Thyroid gland (tissue), 4 donors: ENCODE measurements around the gene MYO18B. TPM values are rescaled to one million over a fixed set of nuclear protein-coding genes. Genes with fewer than 3 reads are reported as not detected.

Experiments used
- DNase-seq, 2 donors: peaks; one replicate each; pipeline ENCODE4 v3.0.0-alpha.2; 2019
- H3K27ac ChIP-seq, 3 donors: fragments of 200-600 bp; sonication (generic); 1 replicate in 2 of 3; 2 replicates in 1 of 3; pipeline ENCODE4 v1.5.1; 2016 to 2019; ENCODE audit warnings: mild to moderate bottlenecking in 1 of 3, moderate library complexity in 1 of 3
- H3K27me3 ChIP-seq: fragments of 200-600 bp; sonication (generic); one replicate; pipeline ENCODE4 v1.5.1; 2019
- H3K36me3 ChIP-seq, 2 donors: fragments of 200-600 bp; sonication (generic); one replicate each; pipeline ENCODE4 v1.5.1; 2016 to 2019
- H3K4me1 ChIP-seq, 2 donors: fragments of 200-600 bp; sonication (generic); one replicate each; pipeline ENCODE4 v1.5.1; 2017 to 2019
- H3K4me3 ChIP-seq, 3 donors: fragments of 200-600 bp; sonication (generic); replicated peaks in 1 of 3; 1 replicate in 2 of 3; 2 replicates in 1 of 3; pipeline ENCODE4 v1.5.1; 2016; ENCODE audit warnings: mild to moderate bottlenecking in 1 of 3
- H3K9me3 ChIP-seq: fragments of 200-600 bp; sonication (generic); one replicate; pipeline ENCODE4 v1.5.1; 2017
- CTCF ChIP-seq, 6 experiments: fragments of 200-600 bp in 3 of 6; fragments of 450-650 bp in 3 of 6; sonication (generic) in 3 of 6; IDR thresholded peaks; one replicate each; pipeline ENCODE4 v1.5.1; 2016 to 2019; ENCODE audit warnings: antibody characterized with exemption in 6 of 6, mild to moderate bottlenecking in 2 of 6, inconsistent platforms in 1 of 6, moderate library complexity in 1 of 6
- POLR2A ChIP-seq, 2 donors: fragments of 450-650 bp; IDR thresholded peaks; one replicate each; pipeline ENCODE4 v1.6.1; 2017; ENCODE audit warnings: antibody characterized with exemption in 2 of 2, mild to moderate bottlenecking in 2 of 2, moderate library complexity in 1 of 2
- WGBS, 2 donors: methylation state at CpG; one replicate each; pipeline ENCODE4 v1.1.5; 2017; 5-methylcytosine and 5-hydroxymethylcytosine counted together
- intact Hi-C: fragments of 100-400 bp; cut with DNase I; formaldehyde crosslinking; loops from one replicate; pipeline ENCODE4 v1.15.1; 2023
- total RNA-seq, 4 donors: library from RNA; depleted of rRNA; stranded (reverse); fragments of >200 nt; gene quantifications; one replicate each; pipeline ENCODE4 v1.2.3, GENCODE V29; 2016

MYO18B gene
- total RNA-seq = under 1 TPM in 1 of 4 donors, not detected in 3; 0.33 TPM

- no peaks in the 10 kb centered on the region for H3K36me3 ChIP-seq
- intact Hi-C loops = no loop called here
- DNase-seq = no peak
- TF ChIP-seq POLR2A (IDR thresholded peaks at IDR 0.05) (no peak), CTCF (IDR thresholded peaks at IDR 0.05) (no peak)
- H3K27ac ChIP-seq = no peak within 1 kb of the TSS
- no peaks in the 10 kb centered on the region for H3K9me3 ChIP-seq
- no peaks in the 10 kb centered on the region for H3K27me3 ChIP-seq
- no peak within 1 kb of the TSS for H3K4me3 ChIP-seq
- H3K4me1 ChIP-seq = no peaks in the 10 kb centered on the region
- WGBS, 2 donors = 84 to 88% methylated on average over 36 of the region's 36 CpGs
Measured at GRCh38 chr22:25741692-25742626, at the start of gene MYO18B. Gene MYO18B (plus strand): TSS chr22:25742188. CDS start chr22:25761093, 18,905 bp downstream.

- intact Hi-C loops = no loop called here
- TF ChIP-seq POLR2A (IDR thresholded peaks at IDR 0.05) (no peak), CTCF (IDR thresholded peaks at IDR 0.05) (no peak)
- Histone ChIP-seq H3K27me3 (no peaks in the 10 kb centered on the region), H3K27ac (no peak overlapping the region), H3K4me1 (no peaks in the 10 kb centered on the region), H3K9me3 (no peaks in the 10 kb centered on the region), H3K36me3 (no peaks in the 10 kb centered on the region), H3K4me3 (no peak overlapping the region)
- no peak for DNase-seq
- WGBS, 2 donors = 89 to 92% methylated on average over 15 of the region's 15 CpGs
Measured at GRCh38 chr22:25692397-25693267, 49.4 kb upstream of the MYO18B start.

GRCh38 chr22:25693268-25693565 lies 48.8 kb upstream of the MYO18B start:
- Histone ChIP-seq H3K27ac (no peak overlapping the region), H3K4me3 (no peak overlapping the region), H3K36me3 (no peaks in the 10 kb centered on the region), H3K9me3 (no peaks in the 10 kb centered on the region), H3K27me3 (no peaks in the 10 kb centered on the region), H3K4me1 (no peaks in the 10 kb centered on the region)
- intact Hi-C loops = no loop called here
- no peak for TF ChIP-seq POLR2A (IDR thresholded peaks at IDR 0.05)
- no peak for TF ChIP-seq CTCF (IDR thresholded peaks at IDR 0.05)
- DNase-seq = no peak
- 94 to 100% methylated on average over 4 of the region's 4 CpGs for WGBS, 2 donors

GRCh38 chr22:25694196-25694907 lies 47.6 kb upstream of the MYO18B start:
- Histone ChIP-seq H3K27ac (no peak overlapping the region), H3K36me3 (no peaks in the 10 kb centered on the region), H3K27me3 (no peaks in the 10 kb centered on the region), H3K9me3 (no peaks in the 10 kb centered on the region), H3K4me1 (no peaks in the 10 kb centered on the region), H3K4me3 (no peak overlapping the region)
- no peak for TF ChIP-seq POLR2A (IDR thresholded peaks at IDR 0.05)
- TF ChIP-seq CTCF (IDR thresholded peaks at IDR 0.05) = no peak
- WGBS, 2 donors = 86 to 93% methylated on average over 16 of the region's 16 CpGs
- intact Hi-C loops = no loop called here
- no peak for DNase-seq
